ENCODE measurements around the gene SS18.

Gene SS18

GRCh38 chr18:26003356-26003755 lies 87.1 kb downstream of the SS18 start:
- POLR2A ChIA-PET, result no interaction called here
- DNase-seq (ENCODE audit: extremely low spot score), result no peak
- TF ChIP-seq, protein P1, sequence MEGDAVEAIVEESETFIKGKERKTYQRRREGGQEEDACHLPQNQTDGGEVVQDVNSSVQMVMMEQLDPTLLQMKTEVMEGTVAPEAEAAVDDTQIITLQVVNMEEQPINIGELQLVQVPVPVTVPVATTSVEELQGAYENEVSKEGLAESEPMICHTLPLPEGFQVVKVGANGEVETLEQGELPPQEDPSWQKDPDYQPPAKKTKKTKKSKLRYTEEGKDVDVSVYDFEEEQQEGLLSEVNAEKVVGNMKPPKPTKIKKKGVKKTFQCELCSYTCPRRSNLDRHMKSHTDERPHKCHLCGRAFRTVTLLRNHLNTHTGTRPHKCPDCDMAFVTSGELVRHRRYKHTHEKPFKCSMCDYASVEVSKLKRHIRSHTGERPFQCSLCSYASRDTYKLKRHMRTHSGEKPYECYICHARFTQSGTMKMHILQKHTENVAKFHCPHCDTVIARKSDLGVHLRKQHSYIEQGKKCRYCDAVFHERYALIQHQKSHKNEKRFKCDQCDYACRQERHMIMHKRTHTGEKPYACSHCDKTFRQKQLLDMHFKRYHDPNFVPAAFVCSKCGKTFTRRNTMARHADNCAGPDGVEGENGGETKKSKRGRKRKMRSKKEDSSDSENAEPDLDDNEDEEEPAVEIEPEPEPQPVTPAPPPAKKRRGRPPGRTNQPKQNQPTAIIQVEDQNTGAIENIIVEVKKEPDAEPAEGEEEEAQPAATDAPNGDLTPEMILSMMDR (IDR thresholded peaks at IDR 0.05; ENCODE audit: control extremely low read depth, extremely low read depth, low read depth, missing control alignments), result no peak
- CTCF ChIA-PET, result interaction anchor here (1.4 kb wide), 2 partner anchors 8 to 80 kb away, joined by 3 read pairs; no protein-coding TSS in a partner anchor

- CTCF ChIA-PET, result no interaction called here
- DNase-seq (ENCODE audit: extremely low spot score), result no peak
- POLR2A ChIA-PET, result no interaction called here
- TF ChIP-seq, protein P1 (IDR thresholded peaks at IDR 0.05; ENCODE audit: control extremely low read depth, extremely low read depth, low read depth, missing control alignments), result no peak
These were observed 88.0 kb downstream of the SS18 start for GRCh38 chr18:26002375-26002910.

DNA sequence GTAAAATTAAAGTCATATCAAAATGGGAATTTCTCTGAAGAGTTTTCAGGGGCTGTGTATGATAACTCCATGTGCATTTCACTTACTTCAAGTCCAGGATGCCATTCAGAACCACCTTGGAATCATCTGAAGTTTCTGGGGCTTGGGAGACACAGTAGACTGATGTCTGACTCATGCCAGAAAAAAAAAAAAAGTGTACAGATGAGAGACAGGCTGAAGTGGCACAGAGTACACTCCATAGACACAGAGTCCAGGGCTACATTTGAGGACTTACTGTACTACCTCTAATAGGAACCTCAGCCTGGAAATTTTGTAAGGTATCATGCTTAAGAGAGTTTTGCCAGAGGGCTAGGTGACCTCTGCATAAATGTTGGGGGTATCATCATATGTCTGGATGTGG lies 92.0 kb downstream of the SS18 start:
- ChIA-PET POLR2A (no interaction called here), CTCF (no interaction called here)
- no peak for DNase-seq (ENCODE audit: extremely low spot score)
- TF ChIP-seq, protein P1 (IDR thresholded peaks at IDR 0.05; ENCODE audit: control extremely low read depth, extremely low read depth, low read depth, missing control alignments), result no peak

DNA sequence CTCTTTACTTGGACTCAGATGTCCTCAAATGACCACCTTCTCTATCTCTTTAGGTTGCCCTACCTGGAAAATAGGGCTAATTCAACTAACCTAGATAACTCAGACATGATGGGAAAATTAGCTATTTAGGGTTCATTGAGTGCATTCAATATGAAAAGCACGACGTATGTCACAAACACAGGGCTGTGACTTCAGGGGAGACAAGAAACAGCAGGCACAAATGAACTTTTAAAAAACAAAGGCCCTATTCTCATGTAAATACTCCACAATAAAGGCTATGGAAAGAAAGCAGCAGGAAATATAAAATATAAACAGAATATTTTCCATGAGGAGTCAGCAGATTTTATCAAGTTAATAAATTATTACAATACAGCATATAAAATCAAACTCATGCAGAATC lies 97.8 kb downstream of the SS18 start:
- CTCF ChIA-PET, result interaction anchor here (0.8 to 1.0 kb wide), 2 partner anchors 13 to 27 kb away, joined by 3 read pairs; no protein-coding TSS in a partner anchor

DNA sequence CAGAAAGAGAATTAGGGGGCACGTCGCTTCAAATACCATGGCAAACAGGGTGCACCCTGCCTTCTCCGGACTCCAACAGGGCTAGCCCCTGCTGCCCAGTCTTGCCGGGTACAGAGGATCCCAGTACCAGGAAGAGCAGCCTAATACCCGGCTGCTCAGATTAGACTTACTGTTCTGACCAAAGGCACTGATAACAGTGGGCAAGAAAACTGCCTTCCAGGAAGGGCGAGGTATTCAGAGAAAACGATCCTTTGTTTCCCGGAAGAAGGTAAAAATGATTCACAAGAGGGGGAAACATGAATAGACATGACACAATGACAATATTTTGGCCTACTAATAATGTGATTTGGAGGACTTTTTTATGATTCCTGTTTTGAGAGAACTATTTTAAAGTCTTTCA lies 99.9 kb downstream of the SS18 start:
- ChIA-PET CTCF (interaction anchor here (0.9 kb wide), 1 partner anchor 8 kb away, joined by 3 read pairs; no protein-coding TSS in a partner anchor), POLR2A (no interaction called here)
- no peak for DNase-seq (ENCODE audit: extremely low spot score)
- TF ChIP-seq, protein P1 (IDR thresholded peaks at IDR 0.05; ENCODE audit: control extremely low read depth, extremely low read depth, low read depth, missing control alignments), result no peak

More for the DNA sequence above, 97.8 kb downstream of the SS18 start:
- TF ChIP-seq, protein P1 (IDR thresholded peaks at IDR 0.05; ENCODE audit: control extremely low read depth, extremely low read depth, low read depth, missing control alignments), result no peak
- POLR2A ChIA-PET, result no interaction called here
- DNase-seq (ENCODE audit: extremely low spot score), result no peak

DNA sequence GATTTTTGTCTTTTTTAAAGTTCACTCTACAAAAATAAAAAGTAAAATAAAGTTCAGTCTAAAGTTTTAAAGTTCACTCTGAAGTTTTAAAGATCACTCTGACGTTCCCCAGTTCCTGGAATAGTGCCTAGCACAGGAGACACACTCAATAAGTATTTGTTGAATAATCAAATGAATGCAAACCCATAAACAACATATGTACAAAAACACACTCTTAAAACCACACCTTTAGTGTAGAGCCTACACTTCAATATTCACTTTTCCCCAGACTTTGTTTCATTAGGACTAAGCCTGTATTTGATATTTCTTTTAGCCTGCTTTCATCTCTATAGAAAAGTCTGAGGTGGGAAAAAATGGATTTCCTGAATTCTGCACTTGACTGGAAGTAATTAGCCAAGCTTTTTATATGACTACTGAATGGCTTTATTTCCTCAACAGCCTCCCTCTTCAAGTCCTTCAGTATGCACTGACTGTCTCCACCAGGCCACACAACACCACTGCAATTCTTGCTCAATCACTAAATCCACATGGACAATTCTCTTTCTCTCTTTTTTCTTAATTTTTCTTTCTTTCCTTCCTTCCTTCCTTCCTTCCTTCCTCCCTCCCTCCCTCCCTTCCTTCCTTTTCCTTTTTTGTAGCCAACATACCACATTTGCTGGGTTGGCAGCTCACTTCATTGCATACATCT lies 104.6 kb downstream of the SS18 start:
- no peak for DNase-seq (ENCODE audit: extremely low spot score)
- POLR2A ChIA-PET, result no interaction called here
- CTCF ChIA-PET, result no interaction called here

More for the DNA sequence above, 104.6 kb downstream of the SS18 start:
- TF ChIP-seq, protein P1 (IDR thresholded peaks at IDR 0.05; ENCODE audit: control extremely low read depth, extremely low read depth, low read depth, missing control alignments), result no peak

Measured in GM10248 (cell line).